Measurements from ENCODE around the gene CENPF. TPM values are rescaled to one million over a fixed set of nuclear protein-coding genes. Genes with fewer than 3 reads are reported as not detected.

CENPF gene
- total and polyA plus RNA-seq, 10 donors, result 1.2 to 12.8 (median 5.5) TPM

- H3K27ac ChIP-seq, result no peak overlapping the region
- H3K4me1 ChIP-seq, result no peaks in the 10 kb centered on the region
- H3K4me3 ChIP-seq, result no peak overlapping the region
- TF ChIP-seq POLR2A (IDR thresholded peaks at IDR 0.05) (no peak), CTCF (IDR thresholded peaks at IDR 0.05 in 8 of 11, conservative IDR thresholded peaks at IDR 0.05 in 3 of 11) (no peak), POLR2AphosphoS5 (IDR thresholded peaks at IDR 0.05) (no peak)
- no peak for DNase-seq
- 93 to 95% (median 95%) methylated on average over 1 of the region's 1 CpG for WGBS, 5 donors
- peaks cover 0 to 26% (median 15%) of the 10 kb centered on the region in 8 donors for H3K9me3 ChIP-seq
- H3K27me3 ChIP-seq (replicated peaks in 1 of 7), result no peaks in the 10 kb centered on the region
- intact Hi-C loops (cut with DNase I; ENCODE audit: low total_unique reads), result no loop called here
- H3K36me3 ChIP-seq, result no peaks in the 10 kb centered on the region
These were observed 99.6 kb downstream of the CENPF start for GRCh38 chr1:214702556-214702955.

- WGBS, 5 donors, result 73 to 85% (median 77%) methylated on average over 11 of the region's 11 CpGs
- TF ChIP-seq POLR2AphosphoS5 (IDR thresholded peaks at IDR 0.05), result no peak
- TF ChIP-seq POLR2A (IDR thresholded peaks at IDR 0.05), result no peak
- no peak for TF ChIP-seq CTCF (IDR thresholded peaks at IDR 0.05 in 8 of 11, conservative IDR thresholded peaks at IDR 0.05 in 3 of 11)
- no peaks in the 10 kb centered on the region for H3K4me1 ChIP-seq
- H3K27ac ChIP-seq, result no peak overlapping the region
- intact Hi-C loops (cut with DNase I; ENCODE audit: low total_unique reads), result no loop called here
- H3K4me3 ChIP-seq, result no peak overlapping the region
- H3K36me3 ChIP-seq, result no peaks in the 10 kb centered on the region
- H3K9me3 ChIP-seq, result peaks cover 0 to 26% (median 15%) of the 10 kb centered on the region in 8 donors
- no peaks in the 10 kb centered on the region for H3K27me3 ChIP-seq (replicated peaks in 1 of 7)
- DNase-seq, result no peak
These were observed 104.5 kb downstream of the CENPF start for GRCh38 chr1:214707306-214708087.

- no peak for DNase-seq
- intact Hi-C loops (cut with DNase I; ENCODE audit: low total_unique reads), result no loop called here
- TF ChIP-seq POLR2AphosphoS5 (IDR thresholded peaks at IDR 0.05), result no peak
- TF ChIP-seq POLR2A (IDR thresholded peaks at IDR 0.05), result no peak
- TF ChIP-seq CTCF (IDR thresholded peaks at IDR 0.05 in 8 of 11, conservative IDR thresholded peaks at IDR 0.05 in 3 of 11), result no peak
- peaks cover 0 to 23% (median 15%) of the 10 kb centered on the region in 8 donors for H3K9me3 ChIP-seq
- no peak overlapping the region for H3K27ac ChIP-seq
- 18 to 55% (median 52%) methylated on average over 1 of the region's 1 CpG for WGBS, 5 donors
- H3K27me3 ChIP-seq (replicated peaks in 1 of 7), result no peaks in the 10 kb centered on the region
- no peaks in the 10 kb centered on the region for H3K36me3 ChIP-seq
- no peak overlapping the region for H3K4me3 ChIP-seq
- H3K4me1 ChIP-seq, result no peaks in the 10 kb centered on the region
These were observed 105.4 kb downstream of the CENPF start for GRCh38 chr1:214708321-214708955.

GRCh38 chr1:214709241-214709640 is 106.2 kb downstream of the CENPF start:
- DNase-seq, result no peak
- no peak for TF ChIP-seq POLR2A (IDR thresholded peaks at IDR 0.05)
- TF ChIP-seq CTCF (IDR thresholded peaks at IDR 0.05 in 8 of 11, conservative IDR thresholded peaks at IDR 0.05 in 3 of 11), result no peak
- no peak for TF ChIP-seq POLR2AphosphoS5 (IDR thresholded peaks at IDR 0.05)
- Histone ChIP-seq H3K4me1 (no peaks in the 10 kb centered on the region), H3K36me3 (no peaks in the 10 kb centered on the region), H3K27me3 (replicated peaks in 1 of 7) (no peaks in the 10 kb centered on the region), H3K4me3 (no peak overlapping the region), H3K9me3 (peaks cover 0 to 20% (median 12%) of the 10 kb centered on the region in 8 donors), H3K27ac (no peak overlapping the region)
- intact Hi-C loops (cut with DNase I; ENCODE audit: low total_unique reads), result no loop called here
- whole genome bisulfite sequencing, 5 donors, result 74 to 96% (median 87%) methylated on average over 5 of the region's 5 CpGs
